Stimulated activated naive CD4-positive, alpha-beta T cell treated with Interleukin-2 at 50 U/mL for 16 hours (primary cell): ENCODE results near the gene UBE2L6.
A peak's percentile ranks its signal among the peaks of the same experiment; 100 is the strongest.

Experiments used
- DNase-seq: peaks from one replicate; lab custom pipeline; 2025; lab: John Stamatoyannopoulos, UW

The UBE2L6 gene

DNA sequence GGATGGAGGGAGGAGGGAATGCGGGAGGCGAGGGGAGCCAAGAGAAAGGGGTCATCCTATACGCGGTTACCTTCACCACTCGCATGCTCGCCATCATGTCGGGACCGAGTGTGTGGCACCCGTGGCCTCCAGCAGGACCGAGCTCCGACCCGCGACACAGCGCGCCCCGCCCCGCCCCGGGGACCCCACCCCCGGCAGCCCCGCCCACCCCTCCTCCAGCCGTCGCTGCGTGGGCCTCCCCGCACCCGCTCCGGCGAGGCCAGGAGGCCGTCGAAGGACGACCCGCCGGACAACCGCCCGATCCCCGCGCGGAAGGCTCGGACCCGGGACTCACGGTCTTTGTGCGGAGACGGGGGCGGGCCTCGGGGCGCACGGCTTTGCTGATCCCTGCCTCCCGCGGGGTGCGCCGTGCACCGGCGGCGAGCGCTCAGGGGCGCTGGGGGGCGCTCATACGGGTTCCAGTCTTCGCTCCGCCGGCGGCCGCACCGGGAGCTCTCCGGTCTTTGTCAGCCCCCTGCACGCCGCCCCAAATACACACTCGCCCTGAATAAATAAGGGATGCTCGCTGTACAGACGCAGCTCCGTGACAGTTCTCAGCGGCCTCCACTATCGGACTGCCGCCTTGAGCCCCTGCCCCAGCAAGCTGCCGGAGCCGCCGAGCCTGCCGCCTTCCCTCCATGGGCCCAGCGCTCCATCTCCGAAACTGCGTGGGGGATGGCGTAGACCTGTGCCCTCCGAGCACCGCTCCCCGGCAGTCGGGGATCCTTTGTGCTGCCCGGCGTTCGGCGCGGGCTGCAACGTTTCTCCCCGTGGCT is at the start of gene UBE2L6:
UBE2L6 (minus strand) TSS at position 158 of the 815 bp plus-strand sequence; CDS start at position 97, 61 bp downstream.
- peak; percentile 83 for DNase-seq

GRCh38 chr11:57616595-57616994 is 49.1 kb upstream of the UBE2L6 start:
- DNase-seq: no peak

- DNase-seq: no peak
Observed at GRCh38 chr11:57615308-57615707, 47.8 kb upstream of the UBE2L6 start.

GRCh38 chr11:57614234-57614772 is 46.8 kb upstream of the UBE2L6 start:
- DNase-seq: no peak

DNA sequence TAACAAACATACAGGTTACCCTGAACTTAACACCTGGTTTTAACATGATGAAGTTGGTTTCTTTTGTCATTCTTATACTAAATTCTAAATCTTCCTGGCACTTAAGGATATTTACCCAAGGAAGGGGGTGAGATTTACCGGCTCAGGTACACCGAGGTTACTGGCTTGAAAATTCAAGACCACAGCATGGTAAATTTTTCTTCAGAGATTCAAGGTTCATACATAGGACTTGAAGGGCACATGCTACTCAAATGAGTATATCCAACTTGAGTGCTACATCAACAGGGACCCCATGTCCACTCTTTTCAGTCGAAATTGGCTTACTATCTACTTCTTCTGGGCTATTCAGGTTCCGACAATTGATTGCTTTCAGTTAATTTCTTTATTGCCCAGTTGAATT is 42.7 kb upstream of the UBE2L6 start:
- no peak for DNase-seq

GRCh38 chr11:57605028-57605420 is 37.6 kb upstream of the UBE2L6 start:
- no peak for DNase-seq

GRCh38 chr11:57604296-57605027 is 37.0 kb upstream of the UBE2L6 start:
- no peak for DNase-seq

DNA sequence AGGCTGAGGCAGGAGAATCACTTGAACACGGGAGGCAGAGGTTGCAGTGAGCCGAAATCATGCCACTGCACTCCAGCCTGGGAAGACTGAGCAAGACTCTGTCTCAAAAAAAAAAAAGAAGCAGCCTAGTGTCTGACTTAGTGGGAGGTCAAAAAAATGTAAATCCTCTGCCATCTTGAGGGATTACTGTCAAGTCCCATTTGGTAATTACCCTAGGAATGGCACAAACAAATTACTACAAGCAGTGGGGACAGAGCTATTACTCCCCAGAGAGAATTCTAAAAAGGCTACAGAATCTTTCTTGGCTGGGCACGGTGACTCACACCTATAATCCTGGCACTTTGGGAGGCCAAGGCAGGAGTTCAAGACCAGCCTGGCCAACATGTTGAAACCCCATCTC is 33.8 kb upstream of the UBE2L6 start:
- DNase-seq: no peak

GRCh38 chr11:57599381-57599780 is 31.9 kb upstream of the UBE2L6 start:
- no peak for DNase-seq

GRCh38 chr11:57598831-57599155 is 31.3 kb upstream of the UBE2L6 start:
- no peak for DNase-seq

GRCh38 chr11:57597916-57598830 is 30.7 kb upstream of the UBE2L6 start:
- DNase-seq: no peak

DNA sequence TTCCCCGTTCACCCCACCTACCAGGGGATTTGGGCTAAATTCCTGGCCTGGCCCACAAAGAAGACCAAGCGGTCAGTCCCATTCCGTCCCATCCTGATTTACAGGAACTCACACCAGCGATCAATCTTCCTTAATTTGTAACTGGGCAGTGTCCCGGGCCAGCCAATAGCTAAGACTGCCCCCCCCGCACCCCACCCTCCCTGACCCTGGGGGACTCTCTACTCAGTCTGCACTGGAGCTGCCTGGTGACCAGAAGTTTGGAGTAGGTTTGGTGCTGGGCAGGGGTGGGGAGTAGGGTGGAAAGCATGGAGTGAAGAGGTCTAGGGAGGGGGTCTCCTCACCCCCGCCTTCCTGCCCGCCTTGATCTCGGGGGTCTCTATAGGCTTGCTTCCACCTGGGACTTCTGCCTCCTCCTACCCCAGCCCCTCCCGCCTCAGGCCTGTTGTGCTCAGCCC is 30.0 kb upstream of the UBE2L6 start, which contains the start of gene SERPING1:
SERPING1 (plus strand) TSS at position 225 of the 455 bp plus-strand sequence. CDS start 586 bp downstream, outside the sequence.
- DNase-seq: no peak

- DNase-seq: no peak
Observed at GRCh38 chr11:57596266-57596885, 28.9 kb upstream of the UBE2L6 start.

DNA sequence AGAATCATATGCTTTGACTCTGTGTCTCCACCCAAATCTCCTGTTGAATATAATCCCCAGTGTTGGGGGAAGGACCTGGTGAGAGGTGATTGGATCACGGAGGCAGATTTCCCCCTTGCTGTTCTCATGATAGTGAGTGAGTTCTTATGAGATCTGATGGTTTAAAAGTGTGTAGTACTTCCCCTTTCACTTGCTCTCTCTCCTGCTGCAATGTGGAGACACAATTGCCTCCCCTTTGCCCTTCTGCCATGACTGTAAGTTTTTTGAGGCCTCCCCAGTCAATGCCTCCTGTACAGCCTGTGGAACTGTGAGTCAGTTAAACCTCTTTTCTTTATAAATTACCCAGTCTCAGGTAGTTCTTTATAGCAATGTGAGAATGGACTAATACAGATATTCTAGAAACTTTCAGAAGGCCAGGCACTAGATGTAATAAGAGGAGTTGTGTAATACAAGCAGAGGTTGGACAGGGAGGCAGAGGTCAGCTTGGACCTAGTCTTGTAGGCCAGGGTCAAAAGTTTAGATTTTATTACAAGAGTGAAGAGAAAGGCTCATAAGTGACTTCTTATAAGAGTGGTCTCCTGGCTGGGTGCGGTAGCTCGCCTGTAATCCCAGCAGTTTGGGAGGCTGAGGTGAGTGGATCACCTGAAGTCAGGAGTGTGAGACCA is 20.7 kb upstream of the UBE2L6 start:
- no peak for DNase-seq

- no peak for DNase-seq
Observed at GRCh38 chr11:57586711-57587245, 19.3 kb upstream of the UBE2L6 start.

GRCh38 chr11:57585301-57585700 is 17.8 kb upstream of the UBE2L6 start:
- no peak for DNase-seq

DNA sequence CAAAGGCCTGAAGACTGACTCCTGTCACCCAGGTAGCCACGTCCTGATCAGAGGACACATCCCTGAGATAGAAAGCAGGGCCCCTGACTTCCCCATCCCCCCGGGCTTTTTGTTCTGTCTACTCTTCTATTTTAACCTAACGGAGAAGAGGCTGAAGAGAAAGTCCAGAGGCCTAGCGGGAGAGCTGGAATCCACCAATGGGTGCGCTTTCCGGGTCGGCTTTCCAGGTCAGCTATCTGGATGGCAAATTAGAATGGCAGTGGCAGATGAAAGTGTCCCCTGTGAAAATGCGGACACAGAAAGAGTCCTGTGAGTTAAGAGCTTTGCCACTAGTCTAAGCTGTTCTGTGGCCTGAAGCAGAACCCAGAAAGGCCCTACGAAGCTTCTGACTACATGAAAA is 16.9 kb upstream of the UBE2L6 start:
- no peak for DNase-seq

DNA sequence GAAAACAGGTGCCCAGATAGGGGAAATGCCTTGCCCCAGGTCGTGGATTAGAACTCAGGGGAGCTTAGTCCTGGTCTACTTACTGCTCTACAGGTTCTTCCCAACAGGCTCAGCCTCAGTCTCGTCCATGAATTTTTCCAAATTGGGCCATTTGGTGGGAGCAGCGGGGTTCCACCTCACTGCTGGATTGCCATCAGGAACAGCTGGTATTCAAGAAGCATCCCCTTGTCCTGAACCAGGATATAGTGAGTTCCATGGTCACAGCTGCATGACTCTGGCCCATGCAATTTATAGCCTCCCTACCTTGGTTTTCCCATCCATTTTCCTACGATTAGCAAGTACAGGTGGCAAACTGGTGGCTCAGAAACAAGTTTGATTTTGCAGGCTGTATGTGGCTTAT is 6.6 kb upstream of the UBE2L6 start:
- no peak for DNase-seq

DNA sequence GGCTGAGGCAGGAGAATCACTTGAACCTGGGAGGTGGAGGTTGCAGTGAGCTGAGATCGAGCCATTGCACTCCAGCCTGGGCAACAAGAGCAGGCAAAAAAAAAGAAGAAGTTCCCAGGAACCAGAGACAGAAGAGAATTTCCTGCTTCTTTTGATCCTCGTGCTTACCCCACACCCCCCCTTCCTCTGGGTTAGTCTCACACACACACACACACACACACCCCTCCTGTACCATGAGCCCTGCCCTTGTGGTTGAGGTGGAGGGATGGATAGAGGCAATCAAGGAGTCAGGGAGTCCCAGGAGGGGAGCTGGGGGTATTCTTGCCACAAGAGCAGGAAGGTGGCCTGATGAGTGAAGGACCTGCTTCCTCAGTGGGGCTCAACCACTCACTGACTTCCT is 4.1 kb upstream of the UBE2L6 start:
- no peak for DNase-seq

DNA sequence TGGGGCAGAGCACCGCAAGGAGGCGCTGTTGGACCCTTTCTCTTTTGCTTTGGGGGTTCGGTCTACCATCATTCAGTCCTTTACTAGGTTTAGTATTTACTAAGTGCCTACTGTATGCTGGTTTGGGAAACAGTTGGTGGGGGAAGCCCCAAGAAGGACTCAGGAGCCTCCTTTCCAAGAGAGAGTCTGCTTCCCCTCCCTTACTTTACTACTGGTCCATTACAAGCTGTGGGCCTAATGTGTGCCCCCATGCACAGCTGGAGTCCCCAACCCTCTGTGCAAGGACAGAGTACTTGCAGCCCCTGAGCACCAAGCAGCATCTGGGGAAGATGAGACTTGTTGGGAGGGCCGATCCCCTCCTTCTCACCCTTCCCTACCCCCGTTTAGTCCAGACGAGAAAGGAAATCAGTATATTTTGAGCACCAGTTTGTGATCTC is 876 bp upstream of the UBE2L6 start:
- no peak for DNase-seq
